Measurements from ENCODE around the gene MYOF.

- no peak for TF ChIP-seq TAF1 (IDR thresholded peaks at IDR 0.05; ENCODE audit: low read depth, low read length)
- no peak for TF ChIP-seq POLR2AphosphoS5 (IDR thresholded peaks at IDR 0.05; ENCODE audit: low read depth, low read length)
- no peak for TF ChIP-seq POLR2A (IDR thresholded peaks at IDR 0.05; ENCODE audit: low read depth, low read length)
- no peak for TF ChIP-seq PAX5 (IDR thresholded peaks at IDR 0.05; ENCODE audit: insufficient read depth, low read length, severe bottlenecking)
- no peak for TF ChIP-seq SPI1 (IDR thresholded peaks at IDR 0.05; ENCODE audit: low read depth, low read length)
These were observed 114.5 kb downstream of the MYOF start for GRCh38 chr10:93367664-93368063.
